Measurements from ENCODE around the gene CCDC47. TPM values are rescaled to one million over a fixed set of nuclear protein-coding genes. Genes with fewer than 3 reads are reported as not detected.

Gene CCDC47
- total and polyA plus RNA-seq, 2 of the 4 experiments (the other 2 are of a cell fraction) = 45.7 to 62.0 TPM

GRCh38 chr17:63740464-63741142 is 32.8 kb downstream of the CCDC47 start:
- Histone ChIP-seq H3K27ac (ENCODE audit: insufficient read depth, low read length) (peak overlapping the region; percentile 56), H3K14ac (replicated peaks; ENCODE audit: low read depth, low read length) (peak overlapping the region; percentile 27), H3K9ac (ENCODE audit: low read depth, low read length) (peak overlapping the region; percentile 69), H2BK120ac (ENCODE audit: low read depth, low read length) (no peak overlapping the region), H2BK20ac (ENCODE audit: low read depth, low read length) (no peak overlapping the region), H3K9me1 (ENCODE audit: insufficient read depth, low read length) (peaks cover 6% of the 10 kb centered on the region; the same call in 1 of the 2 replicates), H2BK5ac (ENCODE audit: low read depth, low read length, poor library complexity, severe bottlenecking) (peak overlapping the region; percentile 21), H3K79me1 (ENCODE audit: low read depth in 1 of 2, low read length in 2 of 2) (peaks cover 11 to 39% of the 10 kb centered on the region in 2 experiments; a peak in 3 of 4 replicates), H4K91ac (ENCODE audit: insufficient read depth, low read depth, low read length) (no peak overlapping the region), H3K4me1 (ENCODE audit: control insufficient read depth, insufficient read depth, low read length) (peaks cover 6% of the 10 kb centered on the region), H3K4ac (ENCODE audit: low read depth, low read length) (peak overlapping the region; percentile 52; the same call in 1 of the 2 replicates), H3K4me3 (ENCODE audit: insufficient read depth, low read depth, low read length) (peak overlapping the region; percentile 75), H3K18ac (ENCODE audit: low read depth, low read length) (no peak overlapping the region), H3K23ac (ENCODE audit: low read depth, low read length) (peak overlapping the region; percentile 34; the same call in 1 of the 2 replicates), H3K4me2 (ENCODE audit: low read depth, low read length) (peak overlapping the region; percentile 98), H4K20me1 (ENCODE audit: insufficient read depth, low read length) (no peaks in the 10 kb centered on the region; the same call in 1 of the 2 replicates), H3K56ac (ENCODE audit: extremely low read depth, insufficient read depth, low read length) (peak overlapping the region; percentile 41; the same call in 1 of the 2 replicates), H2BK15ac (ENCODE audit: low read depth, low read length) (no peak overlapping the region), H4K8ac (ENCODE audit: low read depth in 2 of 2, low read length in 2 of 2) (peak overlapping the region; percentile 35 to 80; a peak in 3 of 4 replicates), H3K27me3 (ENCODE audit: control insufficient read depth, insufficient read depth, low read length) (no peaks in the 10 kb centered on the region), H2AK5ac (ENCODE audit: low read depth, low read length) (0 out of 2 replicates have a peak overlapping the region, but pooled peaks have one; percentile 73), H2AK9ac (replicated peaks; ENCODE audit: low read depth, low read length, poor library complexity) (peak overlapping the region; percentile 57), H2AFZ (replicated peaks; ENCODE audit: low read length, poor library complexity) (peak overlapping the region; percentile 98), H3K36me3 (ENCODE audit: control insufficient read depth, insufficient read depth, low read length) (no peaks in the 10 kb centered on the region; the same call in 1 of the 2 replicates), H4K5ac (ENCODE audit: low read depth, low read length) (peak overlapping the region; percentile 57), H3K9me3 (ENCODE audit: control insufficient read depth, insufficient read depth, low read length) (no peaks in the 10 kb centered on the region)
- CTCF ChIA-PET = no interaction called here
- POLR2A ChIA-PET (ENCODE audit: unreplicated experiment) = no interaction called here
- intact Hi-C loops (cut with micrococcal nuclease) (no loop called here), dilution Hi-C loops (cut with HindIII; ENCODE audit: low sequenced_read_pairs, unreplicated experiment) (no loop called here), in situ Hi-C loops (cut with MboI; ENCODE audit: low sequenced_read_pairs) (no loop called here)
- DNase-seq (peak; percentile 6), ATAC-seq (ENCODE audit: low read depth) (no peak)
- BruUV-seq (replicated peaks) = TSS peak; percentile 17
- TF ChIP-seq MAZ (IDR thresholded peaks at IDR 0.05; ENCODE audit: borderline replicate concordance, low read depth, low read length) (no peak), SMC3 (IDR thresholded peaks at IDR 0.05; ENCODE audit: low read depth, low read length) (no peak), ELK1 (IDR thresholded peaks at IDR 0.05; ENCODE audit: borderline replicate concordance, low read depth, low read length) (no peak)
- no CpG with 5 or more reads among the region's 12 CpGs for WGBS, 2 experiments (ENCODE audit: extremely low coverage in 2 of 2, insufficient read length in 1 of 2)
